GF-D8 (cell line): Measurements from ENCODE around the gene SRP54.
"Not testable (repeated sequence)": the region's sequence is repeated elsewhere in the genome, so short reads cannot be mapped to it uniquely, and the experiment has no call there.

Experiments
- DNase-seq: peaks from one replicate; lab custom pipeline; 2025; lab: John Stamatoyannopoulos, UW

SRP54 gene

GRCh38 chr14:34983786-34984185, 994 bp downstream of the SRP54 start:
- peak; percentile 60 for DNase-seq

GRCh38 chr14:34985740-34986139, 2.9 kb downstream of the SRP54 start:
- DNase-seq = no peak

- DNase-seq = no peak
Observed at GRCh38 chr14:34987180-34987579, 4.4 kb downstream of the SRP54 start.

GRCh38 chr14:34989762-34990161, 7.0 kb downstream of the SRP54 start:
- no peak for DNase-seq

- no peak for DNase-seq
Observed at GRCh38 chr14:34993426-34993825, 10.6 kb downstream of the SRP54 start.

GRCh38 chr14:34994668-34995067, 11.9 kb downstream of the SRP54 start:
- DNase-seq = no peak

GRCh38 chr14:34997762-34998161, 15.0 kb downstream of the SRP54 start:
- DNase-seq = no peak

- DNase-seq = no peak
Observed at GRCh38 chr14:34999500-34999899, 16.7 kb downstream of the SRP54 start.

- DNase-seq = no peak
Observed at GRCh38 chr14:35001621-35002020, 18.8 kb downstream of the SRP54 start.

GRCh38 chr14:35004839-35005238, 22.0 kb downstream of the SRP54 start:
- DNase-seq = no peak

GRCh38 chr14:35016568-35016967, 33.8 kb downstream of the SRP54 start:
- DNase-seq = no peak

- DNase-seq = no peak
Observed at GRCh38 chr14:35020713-35021112, 37.9 kb downstream of the SRP54 start.

GRCh38 chr14:35028435-35028834, 45.6 kb downstream of the SRP54 start:
- DNase-seq = no peak

GRCh38 chr14:35032562-35032961, 49.8 kb downstream of the SRP54 start:
- no peak for DNase-seq

GRCh38 chr14:35034440-35034833, 51.6 kb downstream of the SRP54 start:
- DNase-seq = no peak

- not testable (repeated sequence) for DNase-seq
Observed at GRCh38 chr14:35034944-35035554, 52.3 kb downstream of the SRP54 start.

- not testable (repeated sequence) for DNase-seq
Observed at GRCh38 chr14:35038312-35038711, 55.5 kb downstream of the SRP54 start.

- no peak for DNase-seq
Observed at GRCh38 chr14:35042632-35043031, 59.8 kb downstream of the SRP54 start.

- DNase-seq = peak; percentile 44
Observed at GRCh38 chr14:35043046-35043445, 60.3 kb downstream of the SRP54 start.

- no peak for DNase-seq
Observed at GRCh38 chr14:35044939-35045797, 62.4 kb downstream of the SRP54 start.

- no peak for DNase-seq
Observed at GRCh38 chr14:35045798-35046047, 62.9 kb downstream of the SRP54 start.

GRCh38 chr14:35046048-35046750, 63.4 kb downstream of the SRP54 start, which contains the start of gene FAM177A1:
FAM177A1 (plus strand) TSS chr14:35046272; CDS start chr14:35046464, 192 bp downstream.
- peak; percentile 93 for DNase-seq
